IMR-90 (cell line): ENCODE measurements around the gene PPM1M.

Experiments
- BHLHE40 ChIP-seq: fragments of 150-350 bp; IDR thresholded peaks from 2 replicates; pipeline ENCODE4 v1.6.1; 2016; ENCODE audit warnings: mild to moderate bottlenecking, low read depth, low read length
- CEBPB ChIP-seq: IDR thresholded peaks from 2 replicates; pipeline ENCODE4 v1.6.1; 2012; ENCODE audit warnings: low read depth, low read length, improper control_type of control experiment
- CHD1 ChIP-seq: IDR thresholded peaks from 2 replicates; pipeline ENCODE4 v1.6.1; 2012; ENCODE audit warnings: low read depth, low read length, improper control_type of control experiment
- ELK1 ChIP-seq: fragments of 150-350 bp; IDR thresholded peaks from 2 replicates; pipeline ENCODE4 v1.6.1; 2016; ENCODE audit warnings: low read depth, mild to moderate bottlenecking, low read length, moderate library complexity, borderline replicate concordance
- MXI1 ChIP-seq: IDR thresholded peaks from 2 replicates; pipeline ENCODE4 v1.6.1; 2012; ENCODE audit warnings: low read depth, mild to moderate bottlenecking, low read length, moderate library complexity, borderline replicate concordance
- NFE2L2 ChIP-seq: fragments of 150-350 bp; IDR thresholded peaks from 2 replicates; pipeline ENCODE4 v1.6.1; 2016; ENCODE audit warnings: low read depth, mild to moderate bottlenecking, low read length
- POLR2A ChIP-seq: IDR thresholded peaks from 2 replicates; pipeline ENCODE4 v1.6.1; 2012; ENCODE audit warnings: mild to moderate bottlenecking, low read depth, low read length
- RAD21 ChIP-seq: IDR thresholded peaks from 2 replicates; pipeline ENCODE4 v1.6.1; 2012; ENCODE audit warnings: low read length, improper control_type of control experiment
- RCOR1 ChIP-seq: IDR thresholded peaks from 2 replicates; pipeline ENCODE4 v1.6.1; 2012; ENCODE audit warnings: mild to moderate bottlenecking, low read length, improper control_type of control experiment; ENCODE audit not compliant: insufficient replicate concordance
- RFX5 ChIP-seq: IDR thresholded peaks from 2 replicates; pipeline ENCODE4 v1.8.0; 2012; ENCODE audit warnings: low read depth, mild to moderate bottlenecking, low read length, moderate library complexity
- SMC3 ChIP-seq: fragments of 150-350 bp; IDR thresholded peaks from 2 replicates; pipeline ENCODE4 v1.6.1; 2016; ENCODE audit warnings: low read depth, mild to moderate bottlenecking, antibody characterized with exemption, low read length, moderate library complexity
- USF2 ChIP-seq: fragments of 150-350 bp; IDR thresholded peaks from 2 replicates; pipeline ENCODE4 v1.6.1; 2017; ENCODE audit warnings: mild to moderate bottlenecking, antibody characterized with exemption, low read length, low read depth
- TF ChIP-seq, protein P1 (sequence below): conservative IDR thresholded peaks from 2 replicates; pipeline ENCODE4 v1.5.1; 2012; ENCODE audit warnings: mild to moderate bottlenecking, low read depth, low read length, improper control_type of control experiment

- TF ChIP-seq SMC3 = no peak
- TF ChIP-seq, protein P1, sequence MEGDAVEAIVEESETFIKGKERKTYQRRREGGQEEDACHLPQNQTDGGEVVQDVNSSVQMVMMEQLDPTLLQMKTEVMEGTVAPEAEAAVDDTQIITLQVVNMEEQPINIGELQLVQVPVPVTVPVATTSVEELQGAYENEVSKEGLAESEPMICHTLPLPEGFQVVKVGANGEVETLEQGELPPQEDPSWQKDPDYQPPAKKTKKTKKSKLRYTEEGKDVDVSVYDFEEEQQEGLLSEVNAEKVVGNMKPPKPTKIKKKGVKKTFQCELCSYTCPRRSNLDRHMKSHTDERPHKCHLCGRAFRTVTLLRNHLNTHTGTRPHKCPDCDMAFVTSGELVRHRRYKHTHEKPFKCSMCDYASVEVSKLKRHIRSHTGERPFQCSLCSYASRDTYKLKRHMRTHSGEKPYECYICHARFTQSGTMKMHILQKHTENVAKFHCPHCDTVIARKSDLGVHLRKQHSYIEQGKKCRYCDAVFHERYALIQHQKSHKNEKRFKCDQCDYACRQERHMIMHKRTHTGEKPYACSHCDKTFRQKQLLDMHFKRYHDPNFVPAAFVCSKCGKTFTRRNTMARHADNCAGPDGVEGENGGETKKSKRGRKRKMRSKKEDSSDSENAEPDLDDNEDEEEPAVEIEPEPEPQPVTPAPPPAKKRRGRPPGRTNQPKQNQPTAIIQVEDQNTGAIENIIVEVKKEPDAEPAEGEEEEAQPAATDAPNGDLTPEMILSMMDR = no peak
- no peak for TF ChIP-seq MXI1
- no peak for TF ChIP-seq POLR2A
- no peak for TF ChIP-seq ELK1
- no peak for TF ChIP-seq NFE2L2
- no peak for TF ChIP-seq CHD1
- TF ChIP-seq RFX5 = no peak
- no peak for TF ChIP-seq RAD21
- no peak for TF ChIP-seq USF2
- no peak for TF ChIP-seq BHLHE40
- TF ChIP-seq RCOR1 = no peak
- TF ChIP-seq CEBPB = no peak
Measured at GRCh38 chr3:52229656-52230055, 15.9 kb upstream of the PPM1M start.
